Colonic mucosa (tissue), 4 donors: Measurements from ENCODE around the gene FKBP8. TPM values are rescaled to one million over a fixed set of nuclear protein-coding genes. Genes with fewer than 3 reads are reported as not detected.

Source experiments
- DNase-seq: peaks from one replicate; pipeline ENCODE4 v3.0.0-alpha.2; 2020
- H3K27ac ChIP-seq: fragments of 200-600 bp; one replicate; pipeline ENCODE4 v1.8.0; 2021
- H3K27me3 ChIP-seq: fragments of 200-600 bp; one replicate; pipeline ENCODE4 v1.8.0; 2021
- H3K36me3 ChIP-seq: fragments of 200-600 bp; one replicate; pipeline ENCODE4 v1.8.0; 2021
- H3K4me1 ChIP-seq: fragments of 200-600 bp; one replicate; pipeline ENCODE4 v1.8.0; 2021; ENCODE audit warnings: mild to moderate bottlenecking
- H3K4me3 ChIP-seq: fragments of 200-600 bp; one replicate; pipeline ENCODE4 v1.8.0; 2021
- H3K9ac ChIP-seq, 2 donors: one replicate each; pipeline ENCODE4 v1.7.0; 2013; ENCODE audit warnings: control low read depth in 2 of 2, low read depth in 2 of 2, low read length in 2 of 2
- H3K9me3 ChIP-seq: fragments of 200-600 bp; one replicate; pipeline ENCODE4 v1.8.0; 2021
- intact Hi-C: fragments of 100-400 bp; cut with DNase I; formaldehyde crosslinking; loops from one replicate; pipeline ENCODE4 v1.14.1; 2022
- total RNA-seq, 2 donors: library from RNA; stranded (reverse); fragmentation: NEBNext Ultra II Directional in 1 of 2; extraction: Animal tissue kit (Norgen Biotek cat#: 25700) in 1 of 2; gene quantifications; one replicate each; pipeline ENCODE4 v1.2.1, GENCODE V29; 2021
- TF ChIP-seq, protein P1 (sequence below): fragments of 200-600 bp; IDR thresholded peaks from one replicate; pipeline ENCODE4 v1.8.0; 2022; ENCODE audit warnings: antibody characterized with exemption, mild to moderate bottlenecking
- donor health status: healthy.
- donor health status: DM: no; HTN: no; CAD: no.
- donor health status: DM: no; HTN: no; CAD: no.

Gene FKBP8
- total RNA-seq, 2 donors from 2014 or later, result 190 to 200 TPM

- Histone ChIP-seq H3K9ac (peak overlapping the region; percentile 5 to 36), H3K4me3 (no peak overlapping the region), H3K27ac (peak overlapping the region; percentile 43), H3K9me3 (no peaks in the 10 kb centered on the region), H3K36me3 (no peaks in the 10 kb centered on the region), H3K4me1 (peaks cover 61% of the 10 kb centered on the region), H3K27me3 (no peaks in the 10 kb centered on the region)
- intact Hi-C loops, result no loop called here
- no peak for DNase-seq
- TF ChIP-seq, protein P1, sequence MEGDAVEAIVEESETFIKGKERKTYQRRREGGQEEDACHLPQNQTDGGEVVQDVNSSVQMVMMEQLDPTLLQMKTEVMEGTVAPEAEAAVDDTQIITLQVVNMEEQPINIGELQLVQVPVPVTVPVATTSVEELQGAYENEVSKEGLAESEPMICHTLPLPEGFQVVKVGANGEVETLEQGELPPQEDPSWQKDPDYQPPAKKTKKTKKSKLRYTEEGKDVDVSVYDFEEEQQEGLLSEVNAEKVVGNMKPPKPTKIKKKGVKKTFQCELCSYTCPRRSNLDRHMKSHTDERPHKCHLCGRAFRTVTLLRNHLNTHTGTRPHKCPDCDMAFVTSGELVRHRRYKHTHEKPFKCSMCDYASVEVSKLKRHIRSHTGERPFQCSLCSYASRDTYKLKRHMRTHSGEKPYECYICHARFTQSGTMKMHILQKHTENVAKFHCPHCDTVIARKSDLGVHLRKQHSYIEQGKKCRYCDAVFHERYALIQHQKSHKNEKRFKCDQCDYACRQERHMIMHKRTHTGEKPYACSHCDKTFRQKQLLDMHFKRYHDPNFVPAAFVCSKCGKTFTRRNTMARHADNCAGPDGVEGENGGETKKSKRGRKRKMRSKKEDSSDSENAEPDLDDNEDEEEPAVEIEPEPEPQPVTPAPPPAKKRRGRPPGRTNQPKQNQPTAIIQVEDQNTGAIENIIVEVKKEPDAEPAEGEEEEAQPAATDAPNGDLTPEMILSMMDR, result no peak
These were observed 37.1 kb downstream of the FKBP8 start for GRCh38 chr19:18506101-18506930.

- Histone ChIP-seq H3K4me1 (peaks cover 61% of the 10 kb centered on the region), H3K9ac (peak overlapping the region; percentile 28 to 36), H3K27me3 (no peaks in the 10 kb centered on the region), H3K36me3 (no peaks in the 10 kb centered on the region), H3K27ac (peak overlapping the region; percentile 77), H3K4me3 (no peak overlapping the region), H3K9me3 (no peaks in the 10 kb centered on the region)
- intact Hi-C loops, result no loop called here
- DNase-seq, result peak; percentile 59
- TF ChIP-seq, protein P1, result no peak
These were observed 38.3 kb downstream of the FKBP8 start for GRCh38 chr19:18504886-18505610.

- peak overlapping the region; percentile 77 for H3K27ac ChIP-seq
- H3K27me3 ChIP-seq, result no peaks in the 10 kb centered on the region
- DNase-seq, result peak; percentile 90
- peaks cover 61% of the 10 kb centered on the region for H3K4me1 ChIP-seq
- H3K9ac ChIP-seq, result peak overlapping the region; percentile 36 to 47
- TF ChIP-seq, protein P1, result no peak
- intact Hi-C loops, result no loop called here
- no peaks in the 10 kb centered on the region for H3K9me3 ChIP-seq
- no peaks in the 10 kb centered on the region for H3K36me3 ChIP-seq
- no peak overlapping the region for H3K4me3 ChIP-seq
These were observed 39.1 kb downstream of the FKBP8 start for GRCh38 chr19:18503971-18504885.

DNA sequence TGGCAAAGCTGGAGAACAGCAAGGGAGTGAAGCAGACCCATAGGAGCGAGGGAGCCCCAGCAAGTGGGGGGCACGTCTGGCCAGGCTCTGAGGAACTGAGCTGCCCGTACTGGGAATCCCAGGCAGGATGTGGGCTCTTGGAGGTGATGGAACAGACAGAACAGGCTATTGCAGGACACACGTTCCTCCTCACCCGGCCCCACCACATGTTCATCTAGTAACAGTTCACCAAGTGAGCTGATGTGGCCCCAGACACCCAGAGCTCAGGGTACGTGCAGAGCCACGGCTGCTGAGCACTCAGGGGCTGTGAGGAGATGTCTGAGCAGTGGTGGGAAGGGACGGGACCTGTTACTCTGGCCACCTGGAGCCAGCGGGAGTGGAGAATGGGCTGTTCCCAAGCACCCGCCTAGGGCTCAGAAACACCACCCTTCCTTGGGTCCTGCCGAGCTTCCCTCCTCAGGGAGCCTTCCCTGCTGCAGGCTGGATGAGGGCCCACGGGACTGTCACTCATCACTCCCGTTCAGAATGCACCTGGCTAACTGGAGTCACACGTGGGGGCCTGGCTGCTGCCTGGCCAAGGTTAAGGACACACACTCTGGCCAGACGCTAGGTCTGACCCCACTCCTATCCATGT lies 39.9 kb downstream of the FKBP8 start:
- peak overlapping the region; percentile 36 to 47 for H3K9ac ChIP-seq
- no peak overlapping the region for H3K4me3 ChIP-seq
- H3K27me3 ChIP-seq, result no peaks in the 10 kb centered on the region
- peaks cover 55% of the 10 kb centered on the region for H3K4me1 ChIP-seq
- peak overlapping the region; percentile 77 for H3K27ac ChIP-seq
- no peaks in the 10 kb centered on the region for H3K36me3 ChIP-seq
- DNase-seq, result no peak
- H3K9me3 ChIP-seq, result no peaks in the 10 kb centered on the region
- TF ChIP-seq, protein P1, result no peak
- intact Hi-C loops, result no loop called here
